GM20431 (cell line): ENCODE measurements around the gene RRAD.

Experiments used
- in situ Hi-C: fragments of 300-500 bp; cut with MseI, MboI; formaldehyde crosslinking; loops from one replicate; pipeline ENCODE4 v1.15.0; 2020; ENCODE audit warnings: low sequenced_read_pairs; ENCODE audit not compliant: unreplicated experiment

The RRAD gene

GRCh38 chr16:66919569-66920298 is 5.6 kb downstream of the RRAD start:
- in situ Hi-C loops, result no loop called here

GRCh38 chr16:66918803-66919568 is 6.3 kb downstream of the RRAD start, which contains the start of gene CDH16:
Gene CDH16 (minus strand): TSS chr16:66918885. CDS start chr16:66918065, 820 bp downstream.
- in situ Hi-C loops, result no loop called here

- in situ Hi-C loops, result no loop called here
These were observed 7.0 kb downstream of the RRAD start for GRCh38 chr16:66918355-66918754.

GRCh38 chr16:66917741-66918140 is 7.6 kb downstream of the RRAD start:
- in situ Hi-C loops, result no loop called here

GRCh38 chr16:66916518-66916917 is 8.8 kb downstream of the RRAD start:
- in situ Hi-C loops, result no loop called here

- in situ Hi-C loops, result no loop called here
These were observed 10.3 kb downstream of the RRAD start for GRCh38 chr16:66915041-66915440.

- in situ Hi-C loops, result no loop called here
These were observed 10.8 kb downstream of the RRAD start for GRCh38 chr16:66914541-66914940.

GRCh38 chr16:66913711-66914110 is 11.6 kb downstream of the RRAD start:
- in situ Hi-C loops, result no loop called here

GRCh38 chr16:66913081-66913480 is 12.3 kb downstream of the RRAD start:
- in situ Hi-C loops, result no loop called here

GRCh38 chr16:66911801-66912200 is 13.5 kb downstream of the RRAD start:
- in situ Hi-C loops, result no loop called here

GRCh38 chr16:66911112-66911511 is 14.2 kb downstream of the RRAD start:
- in situ Hi-C loops, result no loop called here

GRCh38 chr16:66910175-66910940 is 15.0 kb downstream of the RRAD start:
- in situ Hi-C loops, result no loop called here

GRCh38 chr16:66908762-66909559 is 16.4 kb downstream of the RRAD start:
- in situ Hi-C loops, result no loop called here

- in situ Hi-C loops, result no loop called here
These were observed 17.2 kb downstream of the RRAD start for GRCh38 chr16:66908116-66908515.

- in situ Hi-C loops, result no loop called here
These were observed 18.2 kb downstream of the RRAD start for GRCh38 chr16:66906916-66907836.

GRCh38 chr16:66905633-66906539 is 19.4 kb downstream of the RRAD start:
- in situ Hi-C loops, result no loop called here

GRCh38 chr16:66904846-66905632 is 20.3 kb downstream of the RRAD start:
- in situ Hi-C loops, result no loop called here
